Loucy (cell line): ENCODE results near the gene LPO.

Source experiments
- H2AFZ ChIP-seq: fragments of 200-600 bp; sonication (generic); 2 replicates; pipeline ENCODE4 v1.6.0; 2016; ENCODE audit warnings: antibody characterized with exemption, mild to moderate bottlenecking, low read length, moderate library complexity
- H3F3A ChIP-seq: fragments of 200-600 bp; 2 replicates; pipeline ENCODE4 v1.6.0; 2016; ENCODE audit warnings: antibody characterized with exemption, low read depth, mild to moderate bottlenecking
- H3K27me3 ChIP-seq: fragments of 200-600 bp; sonication (generic); 2 replicates; pipeline ENCODE4 v1.6.1; 2014; ENCODE audit warnings: low read length, mild to moderate bottlenecking; ENCODE audit not compliant: insufficient read depth, poor library complexity, severe bottlenecking
- H3K36me3 ChIP-seq: fragments of 200-600 bp; sonication (generic); 2 replicates; pipeline ENCODE4 v1.6.1; 2016; ENCODE audit warnings: low read length; ENCODE audit not compliant: insufficient read depth
- H3K4me1 ChIP-seq: fragments of 200-600 bp; sonication (generic); 2 replicates; pipeline ENCODE4 v1.5.1; 2014; ENCODE audit warnings: low read length, mild to moderate bottlenecking; ENCODE audit not compliant: insufficient read depth, poor library complexity, severe bottlenecking
- H3K4me2 ChIP-seq: fragments of 200-600 bp; sonication (generic); 2 replicates; pipeline ENCODE4 v1.6.0; 2014; ENCODE audit warnings: antibody characterized with exemption, low read length, low read depth, mild to moderate bottlenecking; ENCODE audit not compliant: poor library complexity, severe bottlenecking
- H3K4me3 ChIP-seq: fragments of 200-600 bp; sonication (generic); 2 replicates; pipeline ENCODE4 v1.5.1; 2014; ENCODE audit warnings: low read length, mild to moderate bottlenecking, mixed read lengths; ENCODE audit not compliant: poor library complexity, severe bottlenecking
- H3K79me2 ChIP-seq: fragments of 200-600 bp; sonication (generic); 2 replicates; pipeline ENCODE4 v1.6.1; 2014; ENCODE audit warnings: low read length; ENCODE audit not compliant: insufficient read depth
- H3K9ac ChIP-seq: fragments of 200-600 bp; sonication (generic); 2 replicates; pipeline ENCODE4 v1.6.0; 2014; ENCODE audit warnings: mild to moderate bottlenecking, low read depth, low read length, moderate library complexity; ENCODE audit not compliant: poor library complexity, severe bottlenecking
- H3K9me2 ChIP-seq: fragments of 200-600 bp; sonication (generic); replicated peaks from 2 replicates; pipeline ENCODE4 v1.6.1; 2016; ENCODE audit warnings: low read depth, low read length, mixed read lengths
- H3K9me3 ChIP-seq: fragments of 200-600 bp; sonication (generic); 2 replicates; pipeline ENCODE4 v1.6.1; 2014; ENCODE audit warnings: mild to moderate bottlenecking, antibody characterized with exemption, low read length, low read depth; ENCODE audit not compliant: insufficient read depth
- H4K20me1 ChIP-seq: fragments of 200-600 bp; sonication (generic); 2 replicates; pipeline ENCODE4 v1.6.0; 2014; ENCODE audit warnings: antibody characterized with exemption, low read length, mild to moderate bottlenecking; ENCODE audit not compliant: insufficient read depth, poor library complexity, severe bottlenecking
- CTCF ChIP-seq: fragments of 200-600 bp; sonication (generic); conservative IDR thresholded peaks from 2 replicates; pipeline ENCODE4 v1.5.1; 2014; ENCODE audit warnings: mild to moderate bottlenecking, antibody characterized with exemption, low read length
- EZH2phosphoT487 ChIP-seq: fragments of 200-600 bp; IDR thresholded peaks from 2 replicates; pipeline ENCODE4 v1.6.1; 2018; ENCODE audit warnings: antibody characterized with exemption, mild to moderate bottlenecking, moderate library complexity, borderline replicate concordance

LPO gene

GRCh38 chr17:58229384-58229783 is 9.0 kb upstream of the LPO start:
- Histone ChIP-seq H3K9ac (no peak overlapping the region), H3K36me3 (no peaks in the 10 kb centered on the region), H3K4me2 (no peak overlapping the region), H2AFZ (no peak overlapping the region), H3K9me3 (no peaks in the 10 kb centered on the region), H3K79me2 (no peaks in the 10 kb centered on the region), H3K4me1 (no peaks in the 10 kb centered on the region), H3K4me3 (no peak overlapping the region), H3K27me3 (no peaks in the 10 kb centered on the region), H3F3A (no peaks in the 10 kb centered on the region), H4K20me1 (no peaks in the 10 kb centered on the region), H3K9me2 (no peaks in the 10 kb centered on the region)
- TF ChIP-seq CTCF: no peak

- Histone ChIP-seq H3K36me3 (no peaks in the 10 kb centered on the region), H3K4me2 (no peak overlapping the region), H3K79me2 (no peaks in the 10 kb centered on the region), H3K9me3 (no peaks in the 10 kb centered on the region), H4K20me1 (no peaks in the 10 kb centered on the region), H3K4me3 (no peak overlapping the region), H3K9me2 (no peaks in the 10 kb centered on the region), H3F3A (no peaks in the 10 kb centered on the region), H3K4me1 (no peaks in the 10 kb centered on the region), H3K27me3 (peaks cover under 1% of the 10 kb centered on the region), H3K9ac (no peak overlapping the region), H2AFZ (no peak overlapping the region)
- TF ChIP-seq CTCF (no peak), EZH2phosphoT487 (no peak)
Observed at GRCh38 chr17:58229881-58230280, 8.5 kb upstream of the LPO start.

GRCh38 chr17:58231641-58232040 is 6.7 kb upstream of the LPO start:
- Histone ChIP-seq H3K79me2 (no peaks in the 10 kb centered on the region), H3K4me2 (no peak overlapping the region), H3K27me3 (peaks cover 16% of the 10 kb centered on the region)

More at GRCh38 chr17:58231641-58232040, 6.7 kb upstream of the LPO start:
- Histone ChIP-seq H3K36me3 (no peaks in the 10 kb centered on the region), H4K20me1 (no peaks in the 10 kb centered on the region), H3K9ac (no peak overlapping the region), H3K9me2 (no peaks in the 10 kb centered on the region), H3K4me3 (no peak overlapping the region), H3K9me3 (no peaks in the 10 kb centered on the region), H3K4me1 (no peaks in the 10 kb centered on the region), H2AFZ (no peak overlapping the region), H3F3A (no peaks in the 10 kb centered on the region)
- TF ChIP-seq EZH2phosphoT487: no peak
- no peak for TF ChIP-seq CTCF
